Fibroblast of skin of right biceps (primary cell): ENCODE results near the gene KREMEN1.
"Not testable (repeated sequence)": the region's sequence is repeated elsewhere in the genome, so short reads cannot be mapped to it uniquely, and the experiment has no call there.

Source experiments
- DNase-seq: peaks from one replicate; pipeline ENCODE4 v3.0.0-alpha.2; 2013

Gene KREMEN1

GRCh38 chr22:29108137-29108536, 35.3 kb downstream of the KREMEN1 start:
- peak; percentile 78 for DNase-seq

GRCh38 chr22:29109822-29110221, 37.0 kb downstream of the KREMEN1 start:
- peak; percentile 64 for DNase-seq

GRCh38 chr22:29110946-29111345, 38.1 kb downstream of the KREMEN1 start:
- no peak for DNase-seq

GRCh38 chr22:29112121-29112520, 39.3 kb downstream of the KREMEN1 start:
- no peak for DNase-seq

- DNase-seq: peak; percentile 35
Observed at GRCh38 chr22:29112681-29113080, 39.8 kb downstream of the KREMEN1 start.

- no peak for DNase-seq
Observed at GRCh38 chr22:29113319-29113718, 40.5 kb downstream of the KREMEN1 start.

GRCh38 chr22:29114392-29114791, 41.6 kb downstream of the KREMEN1 start:
- DNase-seq: no peak

GRCh38 chr22:29115682-29116288, 43.0 kb downstream of the KREMEN1 start:
- no peak for DNase-seq

- no peak for DNase-seq
Observed at GRCh38 chr22:29116397-29117123, 43.7 kb downstream of the KREMEN1 start.

- peak; percentile 21 for DNase-seq
Observed at GRCh38 chr22:29117799-29118477, 45.1 kb downstream of the KREMEN1 start.

- DNase-seq: not testable (repeated sequence)
Observed at GRCh38 chr22:29120098-29120912, 47.5 kb downstream of the KREMEN1 start.

GRCh38 chr22:29121124-29121523, 48.3 kb downstream of the KREMEN1 start:
- DNase-seq: no peak

- DNase-seq: no peak
Observed at GRCh38 chr22:29122041-29122440, 49.2 kb downstream of the KREMEN1 start.

- DNase-seq: no peak
Observed at GRCh38 chr22:29124777-29125442, 52.1 kb downstream of the KREMEN1 start.

GRCh38 chr22:29125443-29125778, 52.6 kb downstream of the KREMEN1 start:
- DNase-seq: no peak

GRCh38 chr22:29125844-29126243, 53.0 kb downstream of the KREMEN1 start:
- no peak for DNase-seq

- no peak for DNase-seq
Observed at GRCh38 chr22:29126670-29127395, 54.0 kb downstream of the KREMEN1 start.

GRCh38 chr22:29128891-29129807, 56.3 kb downstream of the KREMEN1 start:
- peak; percentile 81 for DNase-seq

- DNase-seq: no peak
Observed at GRCh38 chr22:29129808-29130140, 56.9 kb downstream of the KREMEN1 start.

- peak; percentile 20 for DNase-seq
Observed at GRCh38 chr22:29130476-29130875, 57.6 kb downstream of the KREMEN1 start.

- DNase-seq: no peak
Observed at GRCh38 chr22:29133603-29134133, 60.8 kb downstream of the KREMEN1 start.
